H1 (cell line): Measurements from ENCODE around the gene ACTL10. TPM values are rescaled to one million over a fixed set of nuclear protein-coding genes. Genes with fewer than 3 reads are reported as not detected.

Experiments
- CTCF ChIA-PET: fragments of 300-600 bp; sonication (Branson Sonifier 250); formaldehyde crosslinking; loops from one replicate; lab custom pipeline; 2021; ENCODE audit not compliant: partially characterized antibody; lab: Charles Lee
- POLR2A ChIA-PET: fragments of 300-600 bp; sonication (Branson Sonifier 250); formaldehyde crosslinking; loops from one replicate; lab custom pipeline; 2021; ENCODE audit warnings: inconsistent platforms; ENCODE audit not compliant: partially characterized antibody; lab: Charles Lee
- DNase-seq, 2 experiments: peaks; one replicate each; pipeline versions ENCODE4 v3.0.0 to v3.0.0-alpha.2; 2010 to 2022; ENCODE audit warnings: low spot score in 2 of 2, low read depth in 1 of 2, mixed read lengths in 1 of 2
- FAIRE-seq: peaks from 2 replicates; lab custom pipeline; 2011; peaks lifted over from hg19 to GRCh38; lab: Jason Lieb, UNC
- H2AFZ ChIP-seq: 2 replicates; pipeline ENCODE4 v1.8.1; 2012; ENCODE audit warnings: low read length, inconsistent platforms
- H2AK5ac ChIP-seq: 2 replicates; pipeline ENCODE4 v1.6.1; 2013; ENCODE audit warnings: low read depth, low read length
- H2BK120ac ChIP-seq: replicated peaks from 2 replicates; pipeline ENCODE3; 2013; ENCODE audit warnings: low read depth, low read length, inconsistent platforms
- H2BK12ac ChIP-seq: 2 replicates; pipeline ENCODE4 v1.6.1; 2013; ENCODE audit warnings: low read depth, low read length
- H2BK15ac ChIP-seq: 2 replicates; pipeline ENCODE4 v1.6.1; 2013; ENCODE audit warnings: low read length
- H2BK20ac ChIP-seq: 2 replicates; pipeline ENCODE4 v1.6.1; 2013; ENCODE audit warnings: low read length
- H2BK5ac ChIP-seq: 2 replicates; pipeline ENCODE4 v1.6.1; 2013; ENCODE audit warnings: low read depth, low read length
- H3K14ac ChIP-seq: 2 replicates; pipeline ENCODE4 v1.6.1; 2013; ENCODE audit warnings: inconsistent platforms; ENCODE audit not compliant: insufficient read length
- H3K18ac ChIP-seq: 2 replicates; pipeline ENCODE4 v1.6.1; 2013; ENCODE audit warnings: low read length; ENCODE audit errors: extremely low read depth
- H3K23ac ChIP-seq: 2 replicates; pipeline ENCODE4 v1.6.1; 2013; ENCODE audit warnings: inconsistent platforms; ENCODE audit not compliant: insufficient read length
- H3K23me2 ChIP-seq: 2 replicates; pipeline ENCODE4 v1.6.1; 2013; ENCODE audit warnings: low read depth, low read length
- H3K27ac ChIP-seq: 2 replicates; pipeline ENCODE4 v1.6.1; 2011; ENCODE audit warnings: low read depth, low read length, inconsistent platforms
- H3K27me3 ChIP-seq, 4 experiments: replicated peaks in 1 of 4; 1 replicate in 1 of 4; 2 replicates in 3 of 4; pipeline versions ENCODE4 v1.6.1 to v1.8.1; 2011 to 2013; ENCODE audit warnings: low read length in 3 of 4, mild to moderate bottlenecking in 3 of 4, inconsistent platforms in 2 of 4, mixed read lengths in 2 of 4, moderate library complexity in 1 of 4; ENCODE audit not compliant: control insufficient read depth in 3 of 4, insufficient read depth in 3 of 4; ENCODE audit errors: extremely low read depth in 1 of 4
- H3K36me3 ChIP-seq, 4 experiments: 2 replicates each; pipeline versions ENCODE4 v1.6.1 to v1.8.1; 2011 to 2013; ENCODE audit warnings: mild to moderate bottlenecking in 4 of 4, low read length in 3 of 4, moderate library complexity in 2 of 4, control low read depth in 1 of 4, inconsistent platforms in 1 of 4; ENCODE audit not compliant: insufficient read depth in 4 of 4, control insufficient read depth in 2 of 4
- H3K4ac ChIP-seq: replicated peaks from 2 replicates; pipeline ENCODE3; 2013; ENCODE audit warnings: low read length, low read depth, mixed read lengths, inconsistent platforms; ENCODE audit not compliant: insufficient read length
- H3K4me1 ChIP-seq, 4 experiments: replicated peaks in 1 of 4; 1 replicate in 1 of 4; 2 replicates in 3 of 4; pipeline versions ENCODE4 v1.6.1 to v1.8.1; 2011 to 2013; ENCODE audit warnings: low read length in 3 of 4, inconsistent platforms in 2 of 4, mixed read lengths in 1 of 4; ENCODE audit not compliant: insufficient read depth in 4 of 4, control insufficient read depth in 3 of 4
- H3K4me2 ChIP-seq, 2 experiments: 2 replicates each; pipeline versions ENCODE4 v1.6.1 to v1.8.1; 2011 to 2013; ENCODE audit warnings: low read depth in 2 of 2, low read length in 2 of 2, control low read depth in 1 of 2, inconsistent platforms in 1 of 2, mild to moderate bottlenecking in 1 of 2; ENCODE audit not compliant: insufficient read depth in 1 of 2
- H3K4me3 ChIP-seq, 4 experiments: fragments of 200-600, 300-600 bp in 1 of 4; sonication (generic), shearing (Covaris generic), sonication (Bioruptor Twin) in 1 of 4; 2 replicates each; pipeline versions ENCODE4 v1.5.1 to v1.8.1; 2011 to 2016; ENCODE audit warnings: low read length in 4 of 4, low read depth in 3 of 4, control low read depth in 2 of 4, inconsistent platforms in 2 of 4, mild to moderate bottlenecking in 2 of 4, mixed read lengths in 1 of 4, moderate library complexity in 1 of 4; ENCODE audit not compliant: insufficient read depth in 2 of 4; ENCODE audit errors: extremely low read depth in 1 of 4
- H3K56ac ChIP-seq: replicated peaks from 2 replicates; pipeline ENCODE3; 2013; ENCODE audit warnings: low read depth, mild to moderate bottlenecking, mixed read lengths, low read length, inconsistent platforms; ENCODE audit not compliant: insufficient read length
- H3K79me1 ChIP-seq: 2 replicates; pipeline ENCODE4 v1.6.1; 2013; ENCODE audit warnings: low read depth, low read length, control low read depth
- H3K79me2 ChIP-seq, 2 experiments: 2 replicates each; pipeline versions ENCODE4 v1.6.1 to v1.8.1; 2012 to 2013; ENCODE audit warnings: low read length in 2 of 2, mild to moderate bottlenecking in 2 of 2, inconsistent platforms in 1 of 2; ENCODE audit not compliant: insufficient read depth in 2 of 2, control insufficient read depth in 1 of 2
- H3K9ac ChIP-seq, 4 experiments: replicated peaks in 1 of 4; 1 replicate in 1 of 4; 2 replicates in 3 of 4; pipeline versions ENCODE4 v1.6.1 to v1.8.1; 2011 to 2013; ENCODE audit warnings: low read depth in 3 of 4, low read length in 3 of 4, control low read depth in 2 of 4, mild to moderate bottlenecking in 2 of 4, moderate library complexity in 2 of 4, inconsistent platforms in 1 of 4; ENCODE audit errors: extremely low read depth in 1 of 4
- H3K9me3 ChIP-seq, 2 experiments: 2 replicates each; pipeline versions ENCODE4 v1.6.1 to v1.8.1; 2012 to 2013; ENCODE audit warnings: mild to moderate bottlenecking in 2 of 2, moderate library complexity in 2 of 2, control low read depth in 1 of 2, inconsistent platforms in 1 of 2, low read depth in 1 of 2, low read length in 1 of 2, mixed read lengths in 1 of 2; ENCODE audit not compliant: insufficient read depth in 2 of 2
- H4K20me1 ChIP-seq, 2 experiments: replicated peaks in 1 of 2; 2 replicates each; pipeline versions ENCODE3 to v1.8.1; 2011 to 2013; ENCODE audit warnings: inconsistent platforms in 2 of 2, low read length in 2 of 2, mild to moderate bottlenecking in 1 of 2; ENCODE audit not compliant: insufficient read depth in 2 of 2, control insufficient read depth in 1 of 2
- H4K5ac ChIP-seq: 2 replicates; pipeline ENCODE4 v1.6.1; 2013; ENCODE audit warnings: low read length, low read depth, mixed read lengths, inconsistent platforms; ENCODE audit not compliant: insufficient read length
- H4K8ac ChIP-seq: 2 replicates; pipeline ENCODE4 v1.8.0; 2013; ENCODE audit warnings: mild to moderate bottlenecking, moderate library complexity, low read length, inconsistent platforms; ENCODE audit not compliant: insufficient read depth; ENCODE audit errors: extremely low read depth
- H4K91ac ChIP-seq: replicated peaks from 2 replicates; pipeline ENCODE3; 2013; ENCODE audit warnings: low read length, mixed read lengths, inconsistent platforms; ENCODE audit not compliant: insufficient read length
- BACH1 ChIP-seq: IDR thresholded peaks from 2 replicates; pipeline ENCODE4 v1.6.1; 2012; ENCODE audit warnings: low read length, improper control_type of control experiment
- CHD1 ChIP-seq: IDR thresholded peaks from 2 replicates; pipeline ENCODE4 v1.6.1; 2012; ENCODE audit warnings: low read depth, low read length, improper control_type of control experiment
- FOSL1 ChIP-seq: IDR thresholded peaks from 2 replicates; pipeline ENCODE4 v1.6.1; 2011; ENCODE audit warnings: mild to moderate bottlenecking, low read depth, low read length, moderate library complexity; ENCODE audit not compliant: insufficient read depth
- JUND ChIP-seq: IDR thresholded peaks from 2 replicates; pipeline ENCODE4 v1.6.1; 2011; ENCODE audit warnings: mild to moderate bottlenecking, improper control_type of control experiment, low read length
- RAD21 ChIP-seq, 2 experiments: IDR thresholded peaks in 1 of 2; conservative IDR thresholded peaks in 1 of 2; 2 replicates each; pipeline ENCODE4 v1.6.1; 2011; ENCODE audit warnings: low read depth in 2 of 2, low read length in 2 of 2, improper control_type of control experiment in 1 of 2, inconsistent platforms in 1 of 2, mild to moderate bottlenecking in 1 of 2, moderate library complexity in 1 of 2
- SP1 ChIP-seq: IDR thresholded peaks from 2 replicates; pipeline ENCODE4 v1.6.1; 2011; ENCODE audit warnings: low read depth, low read length
- SP4 ChIP-seq: IDR thresholded peaks from 2 replicates; pipeline ENCODE4 v1.6.1; 2012; ENCODE audit warnings: low read length, inconsistent platforms
- SRF ChIP-seq: IDR thresholded peaks from 2 replicates; pipeline ENCODE4 v1.6.1; 2011; ENCODE audit warnings: mild to moderate bottlenecking, low read depth, low read length, moderate library complexity
- TAF7 ChIP-seq: optimal IDR thresholded peaks from 2 replicates; pipeline ENCODE3; 2011; ENCODE audit warnings: low read depth, mild to moderate bottlenecking, inconsistent platforms, low read length, moderate library complexity, borderline replicate concordance
- YY1 ChIP-seq: IDR thresholded peaks from 2 replicates; pipeline ENCODE4 v1.6.1; 2011; ENCODE audit warnings: low read depth, mild to moderate bottlenecking, low read length
- WGBS, 2 experiments: shearing (Covaris generic) in 1 of 2; methylation state at CpG; one replicate each; pipeline versions ENCODE4 v1.1.6 to v1.1.7; 2013 to 2015; ENCODE audit warnings: low lambda C conversion rate in 2 of 2, mixed read lengths in 2 of 2, inconsistent platforms in 1 of 2, low coverage in 1 of 2, missing lambda C conversion rate in 1 of 2; ENCODE audit not compliant: insufficient replicate concordance in 2 of 2, insufficient coverage in 1 of 2, insufficient read length in 1 of 2; ENCODE audit errors: extremely low coverage in 1 of 2, missing lambda C conversion rate in 1 of 2; 5-methylcytosine and 5-hydroxymethylcytosine counted together
- polyA plus RNA-seq, 7 experiments: library from polyadenylated mRNA; depleted of rRNA in 3 of 7; stranded (reverse) in 5 of 7; unstranded in 2 of 7; fragments of >200 nt in 5 of 7; fragments of 200-250 nt in 2 of 7; gene quantifications; 1 replicate in 5 of 7; 2 replicates in 1 of 7; 4 replicates in 1 of 7; pipeline versions ENCODE4 v1.2.1 to v1.2.3, GENCODE V29; 2011 to 2013; ENCODE audit warnings: missing spikeins in 2 of 7, mixed read lengths in 2 of 7
- total RNA-seq: library from RNA; stranded (reverse); fragmentation: NEBNext Ultra II Directional; extraction: Animal tissue kit (Norgen Biotek cat#: 25700); gene quantifications from 2 replicates; pipeline ENCODE4 v1.2.1, GENCODE V29; 2021
- TF ChIP-seq, protein P1 (sequence below): IDR thresholded peaks from 2 replicates; pipeline ENCODE4 v1.6.1; 2012; ENCODE audit warnings: inconsistent platforms
- TF ChIP-seq, protein P2 (sequence below): IDR thresholded peaks from 2 replicates; pipeline ENCODE4 v1.6.1; 2012; ENCODE audit warnings: inconsistent platforms

ACTL10 gene
- total and polyA plus RNA-seq, 2 of the 8 experiments (the other 6 are each of a cell fraction or from before 2014, with no cell fraction given): 0.26 TPM; not detected in 1

DNA sequence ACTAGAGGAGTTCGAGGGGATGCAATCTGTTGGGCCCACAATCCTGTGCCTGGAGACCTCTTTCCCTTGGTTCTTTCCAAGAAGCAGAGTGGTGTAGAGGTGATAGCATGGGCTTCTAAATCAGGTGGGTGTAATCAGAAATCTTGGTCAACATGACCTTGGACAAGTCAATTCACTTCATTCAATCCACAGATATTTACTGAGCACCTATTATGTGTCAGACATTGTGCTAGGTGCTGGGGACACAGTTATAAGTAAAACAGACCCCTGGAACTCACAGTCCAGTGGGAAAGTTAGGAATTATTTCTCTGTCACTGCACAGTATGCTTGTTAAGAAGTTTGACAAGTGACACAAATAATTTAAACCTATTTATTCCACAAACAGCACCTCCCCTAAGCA, 22.8 kb downstream of the ACTL10 start:
- 74% methylated on average over 1 of the region's 1 CpG; no CpG with 5 or more reads in 1 of the 2 experiments for WGBS, 2 experiments
- H3K23me2 ChIP-seq: peaks cover 9% of the 10 kb centered on the region
- TF ChIP-seq SP1 (no peak), FOSL1 (no peak), JUND (no peak), RAD21 (IDR thresholded peaks at IDR 0.05 in 1 of 2, conservative IDR thresholded peaks at IDR 0.05 in 1 of 2; ENCODE audit: low read depth in 2 of 2, low read length in 2 of 2) (no peak), SRF (no peak), CHD1 (no peak), TAF7 (no peak), SP4 (no peak), YY1 (no peak), BACH1 (no peak)
- TF ChIP-seq, protein P1, sequence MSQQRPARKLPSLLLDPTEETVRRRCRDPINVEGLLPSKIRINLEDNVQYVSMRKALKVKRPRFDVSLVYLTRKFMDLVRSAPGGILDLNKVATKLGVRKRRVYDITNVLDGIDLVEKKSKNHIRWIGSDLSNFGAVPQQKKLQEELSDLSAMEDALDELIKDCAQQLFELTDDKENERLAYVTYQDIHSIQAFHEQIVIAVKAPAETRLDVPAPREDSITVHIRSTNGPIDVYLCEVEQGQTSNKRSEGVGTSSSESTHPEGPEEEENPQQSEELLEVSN: no peak
- TF ChIP-seq, protein P2, sequence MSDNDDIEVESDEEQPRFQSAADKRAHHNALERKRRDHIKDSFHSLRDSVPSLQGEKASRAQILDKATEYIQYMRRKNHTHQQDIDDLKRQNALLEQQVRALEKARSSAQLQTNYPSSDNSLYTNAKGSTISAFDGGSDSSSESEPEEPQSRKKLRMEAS: no peak

More for the DNA sequence above, 22.8 kb downstream of the ACTL10 start:
- H3K36me3 ChIP-seq: no peaks in the 10 kb centered on the region
- H3K79me1 ChIP-seq: peaks cover 5% of the 10 kb centered on the region; the same call in 1 of the 2 replicates
- no peak overlapping the region for H3K56ac ChIP-seq
- H2BK12ac ChIP-seq: no peak overlapping the region
- no peak overlapping the region for H4K8ac ChIP-seq
- ChIA-PET CTCF (interaction anchor here (1.4 kb wide), 1 partner anchor 14 kb away, joined by 4 read pairs; no protein-coding TSS in a partner anchor), POLR2A (interaction anchor here (2.8 kb wide), 1 partner anchor 14 kb away, joined by 10 read pairs; the partner anchor contains the start of gene NECAB3)
- no peak overlapping the region for H2AK5ac ChIP-seq
- H3K9ac ChIP-seq: no peak overlapping the region
- H2AFZ ChIP-seq: no peak overlapping the region
- FAIRE-seq: no peak
- no peak overlapping the region for H4K91ac ChIP-seq
- H4K5ac ChIP-seq: no peak overlapping the region
- H3K4me2 ChIP-seq: no peak overlapping the region
- no peak overlapping the region for H2BK15ac ChIP-seq
- no peak overlapping the region for H3K4me3 ChIP-seq
- no peaks in the 10 kb centered on the region for H3K9me3 ChIP-seq
- peaks cover 0 to 11% of the 10 kb centered on the region in 2 experiments; a peak in 2 of 4 replicates for H3K79me2 ChIP-seq
- H3K27ac ChIP-seq: no peak overlapping the region
- no peak overlapping the region for H3K23ac ChIP-seq
- H2BK20ac ChIP-seq: no peak overlapping the region
- no peak overlapping the region for H3K14ac ChIP-seq
- H2BK120ac ChIP-seq: no peak overlapping the region
- no peak for DNase-seq
- H4K20me1 ChIP-seq: peaks cover 4 to 6% of the 10 kb centered on the region in 2 experiments
- no peak overlapping the region for H3K18ac ChIP-seq
- H3K4ac ChIP-seq: no peak overlapping the region
- H3K4me1 ChIP-seq: peaks cover 0 to 26% (median 23%) of the 10 kb centered on the region in 4 experiments; a peak in 6 of 7 replicates
- peaks cover 0 to 9% (median 2%) of the 10 kb centered on the region in 4 experiments; a peak in 4 of 7 replicates for H3K27me3 ChIP-seq
- H2BK5ac ChIP-seq: no peak overlapping the region
